Kidney (tissue), 14 donors: ENCODE measurements around the gene SPTA1. TPM values are rescaled to one million over a fixed set of nuclear protein-coding genes. Genes with fewer than 3 reads are reported as not detected.

Experiments used
- DNase-seq, 5 donors: peaks; one replicate each; pipeline ENCODE4 v3.0.0-alpha.2; 2013 to 2020
- FAIRE-seq: peaks from 2 replicates; lab custom pipeline; 2012; peaks lifted over from hg19 to GRCh38; lab: Jason Lieb, UNC
- H3K27ac ChIP-seq, 2 donors: one replicate each; pipeline ENCODE4 v1.7.0; 2013; ENCODE audit warnings: low read depth in 2 of 2, low read length in 2 of 2, inconsistent platforms in 1 of 2
- H3K27me3 ChIP-seq: one replicate; pipeline ENCODE4 v1.7.1; 2013; ENCODE audit warnings: low read length, inconsistent platforms; ENCODE audit not compliant: control insufficient read depth, insufficient read depth
- H3K36me3 ChIP-seq, 3 donors: one replicate each; pipeline versions ENCODE4 v1.7.0 to v1.7.1; 2013; ENCODE audit warnings: low read length in 3 of 3, control low read depth in 1 of 3, inconsistent platforms in 1 of 3; ENCODE audit not compliant: insufficient read depth in 3 of 3, control insufficient read depth in 2 of 3
- H3K4me1 ChIP-seq, 3 donors: one replicate each; pipeline versions ENCODE4 v1.7.0 to v1.7.1; 2013; ENCODE audit warnings: low read length in 3 of 3, inconsistent platforms in 1 of 3, low read depth in 1 of 3; ENCODE audit not compliant: control insufficient read depth in 2 of 3, insufficient read depth in 2 of 3
- H3K4me3 ChIP-seq, 3 donors: one replicate each; pipeline versions ENCODE4 v1.7.0 to v1.8.1; 2013; ENCODE audit warnings: low read length in 3 of 3, control low read depth in 1 of 3, inconsistent platforms in 1 of 3
- H3K9ac ChIP-seq, 3 donors: one replicate each; pipeline versions ENCODE4 v1.7.0 to v1.7.1; 2013; ENCODE audit warnings: low read length in 3 of 3, control low read depth in 1 of 3, inconsistent platforms in 1 of 3
- H3K9me3 ChIP-seq, 3 donors: one replicate each; pipeline versions ENCODE4 v1.7.0 to v1.7.1; 2013; ENCODE audit warnings: low read length in 3 of 3, control low read depth in 1 of 3, inconsistent platforms in 1 of 3; ENCODE audit not compliant: control insufficient read depth in 2 of 3, insufficient read depth in 1 of 3
- CTCF ChIP-seq: IDR thresholded peaks from 3 replicates; pipeline ENCODE4 v1.5.1; 2012; ENCODE audit warnings: mild to moderate bottlenecking, moderate library complexity, borderline replicate concordance; ENCODE audit not compliant: insufficient read depth; ENCODE audit errors: extremely low read depth
- intact Hi-C: fragments of 100-400 bp; cut with DNase I; formaldehyde crosslinking; loops from one replicate; pipeline ENCODE4 v1.11.1; 2022
- polyA plus RNA-seq: library from polyadenylated mRNA; stranded (reverse); fragments of 350-450 nt; fragmentation: Illumina TruSeq; extraction: RNeasy Lipid Tissue Mini Kit (QIAGEN cat#74804); gene quantifications from one replicate; pipeline ENCODE4 v1.2.3, GENCODE V29; 2014; ENCODE audit warnings: low read depth, low replicate concordance; ENCODE audit not compliant: insufficient read depth
- total RNA-seq: library from RNA; stranded (reverse); fragmentation: NEBNext Ultra II Directional; extraction: Animal tissue kit (Norgen Biotek cat#: 25700); gene quantifications from one replicate; pipeline ENCODE4 v1.2.1, GENCODE V29; 2021
- donor health status: control.
- donor health status: control.
- donor health status: control.
- donor health status: control.
- donor health status: control.
- donor health status: DM: yes; HTN: yes; CAD: no.
- donor health status: Normal renal cell carcinoma (clear cell type).

SPTA1 gene
- total and polyA plus RNA-seq, 2 donors from 2014 or later, result 0.28 TPM; not detected in 1

GRCh38 chr1:158600735-158601134, 85.8 kb downstream of the SPTA1 start:
- H3K9ac ChIP-seq, result no peak overlapping the region
- intact Hi-C loops, result no loop called here
- no peak overlapping the region for H3K27ac ChIP-seq
- DNase-seq (no peak), FAIRE-seq (no peak)
- peaks cover 0 to 10% (median 0%) of the 10 kb centered on the region in 3 donors for H3K9me3 ChIP-seq
- no peaks in the 10 kb centered on the region for H3K36me3 ChIP-seq
- H3K4me3 ChIP-seq, result no peak overlapping the region
- H3K4me1 ChIP-seq, result no peaks in the 10 kb centered on the region
- no peaks in the 10 kb centered on the region for H3K27me3 ChIP-seq
- no peak for TF ChIP-seq CTCF

DNA sequence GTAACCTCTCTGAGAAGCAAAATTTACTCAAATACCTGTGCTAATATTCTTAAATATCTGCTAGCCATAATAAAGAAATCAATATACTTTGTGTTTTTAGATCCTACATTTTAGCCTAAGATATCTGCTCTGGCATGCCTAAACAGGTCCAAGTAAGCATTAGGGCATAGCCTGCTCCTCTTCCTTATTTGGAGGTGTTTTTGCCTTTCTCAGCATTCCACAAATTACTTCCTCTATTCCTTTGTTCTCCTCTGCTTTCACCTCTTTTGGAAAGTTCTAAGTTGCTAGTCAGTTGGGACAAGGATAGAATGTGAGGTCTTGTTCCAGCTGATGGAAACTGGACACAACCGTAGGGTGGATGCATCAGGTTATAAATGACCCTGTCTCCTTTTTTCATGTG, 99.6 kb downstream of the SPTA1 start:
- intact Hi-C loops, result no loop called here
- DNase-seq, result no peak
- Histone ChIP-seq H3K36me3 (no peaks in the 10 kb centered on the region), H3K27me3 (no peaks in the 10 kb centered on the region), H3K27ac (no peak overlapping the region), H3K4me3 (no peak overlapping the region), H3K4me1 (no peaks in the 10 kb centered on the region), H3K9me3 (peaks cover 0 to 3% (median 0%) of the 10 kb centered on the region in 3 donors), H3K9ac (no peak overlapping the region)
- FAIRE-seq, result no peak
- no peak for TF ChIP-seq CTCF

GRCh38 chr1:158583962-158584361, 102.6 kb downstream of the SPTA1 start:
- H3K9ac ChIP-seq, result no peak overlapping the region
- H3K27ac ChIP-seq, result no peak overlapping the region
- DNase-seq, result no peak
- no peaks in the 10 kb centered on the region for H3K36me3 ChIP-seq
- no peaks in the 10 kb centered on the region for H3K4me1 ChIP-seq
- no peak overlapping the region for H3K4me3 ChIP-seq
- no peaks in the 10 kb centered on the region for H3K27me3 ChIP-seq
- no peak for TF ChIP-seq CTCF
- FAIRE-seq, result no peak
- peaks cover 0 to 3% (median 0%) of the 10 kb centered on the region in 3 donors for H3K9me3 ChIP-seq
- intact Hi-C loops, result no loop called here

- Histone ChIP-seq H3K4me3 (no peak within 1 kb of the TSS), H3K36me3 (no peaks in the 10 kb centered on the region), H3K9ac (no peak within 1 kb of the TSS), H3K4me1 (no peaks in the 10 kb centered on the region), H3K9me3 (no peaks in the 10 kb centered on the region), H3K27ac (no peak within 1 kb of the TSS), H3K27me3 (no peaks in the 10 kb centered on the region)
- no peak for TF ChIP-seq CTCF
- intact Hi-C loops, result no loop called here
- no peak for FAIRE-seq
- no peak for DNase-seq
These were observed 106.8 kb downstream of the SPTA1 start, which contains the start of gene OR10X1 for GRCh38 chr1:158579733-158580132. Gene OR10X1 (minus strand): TSS chr1:158579899. CDS start chr1:158579899, 0 bp downstream.
